NCI-H460 (cell line): Measurements from ENCODE around the gene CACNA1S. TPM values are rescaled to one million over a fixed set of nuclear protein-coding genes. Genes with fewer than 3 reads are reported as not detected.

Experiments
- DNase-seq: peaks from one replicate; pipeline ENCODE4 v3.0.0-alpha.2; 2016; ENCODE audit warnings: low read depth; ENCODE audit errors: extremely low read depth
- total RNA-seq: library from RNA; depleted of rRNA; stranded (reverse); fragments of >200 nt; shearing (Covaris generic); gene quantifications from 2 replicates; pipeline ENCODE4 v1.2.3, GENCODE V29; 2014

The CACNA1S gene
- total RNA-seq, 1 experiment from 2014 or later = not detected

DNA sequence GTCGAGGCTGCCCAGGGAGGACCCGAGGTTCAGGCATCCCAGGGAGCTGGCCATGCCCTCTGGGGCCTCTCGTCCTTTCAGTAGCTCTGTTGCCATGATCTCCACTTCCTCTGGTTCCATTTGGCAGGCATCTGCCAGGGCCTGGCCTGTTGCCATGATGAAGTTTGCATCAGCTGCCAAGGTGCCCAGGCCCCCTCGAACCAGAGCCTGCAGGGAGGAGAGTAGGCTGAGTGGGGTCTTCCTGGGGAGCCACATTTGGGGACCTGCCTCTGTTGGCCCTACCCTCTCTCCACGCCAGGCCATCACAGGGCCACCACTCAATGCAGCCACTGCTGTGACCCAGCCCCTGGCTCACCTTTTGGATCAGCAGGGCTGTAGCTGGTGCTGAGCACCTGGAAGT, 72.3 kb downstream of the CACNA1S start:
- no peak for DNase-seq

DNA sequence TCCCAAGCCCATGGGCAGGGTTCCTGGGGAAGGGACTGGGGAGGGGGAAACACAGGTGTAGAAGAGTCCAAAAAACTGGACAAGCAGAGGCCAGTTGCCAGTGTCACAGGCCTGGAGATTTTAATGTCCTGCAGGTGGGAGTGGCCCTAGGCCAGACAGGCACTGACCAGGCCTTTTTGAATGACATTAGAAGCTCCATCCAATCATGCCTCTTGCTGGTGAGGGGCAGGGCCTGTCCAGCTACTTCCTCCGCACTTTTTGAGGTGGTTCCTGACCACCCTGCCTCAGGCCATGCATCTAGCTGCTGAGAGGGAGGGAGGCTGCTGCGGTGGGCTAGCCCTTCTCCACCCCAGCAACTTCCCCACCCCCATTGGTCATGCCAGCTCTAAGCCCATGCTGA, 72.8 kb downstream of the CACNA1S start:
- DNase-seq = no peak

GRCh38 chr1:201038186-201038876, 73.9 kb downstream of the CACNA1S start:
- no peak for DNase-seq

DNA sequence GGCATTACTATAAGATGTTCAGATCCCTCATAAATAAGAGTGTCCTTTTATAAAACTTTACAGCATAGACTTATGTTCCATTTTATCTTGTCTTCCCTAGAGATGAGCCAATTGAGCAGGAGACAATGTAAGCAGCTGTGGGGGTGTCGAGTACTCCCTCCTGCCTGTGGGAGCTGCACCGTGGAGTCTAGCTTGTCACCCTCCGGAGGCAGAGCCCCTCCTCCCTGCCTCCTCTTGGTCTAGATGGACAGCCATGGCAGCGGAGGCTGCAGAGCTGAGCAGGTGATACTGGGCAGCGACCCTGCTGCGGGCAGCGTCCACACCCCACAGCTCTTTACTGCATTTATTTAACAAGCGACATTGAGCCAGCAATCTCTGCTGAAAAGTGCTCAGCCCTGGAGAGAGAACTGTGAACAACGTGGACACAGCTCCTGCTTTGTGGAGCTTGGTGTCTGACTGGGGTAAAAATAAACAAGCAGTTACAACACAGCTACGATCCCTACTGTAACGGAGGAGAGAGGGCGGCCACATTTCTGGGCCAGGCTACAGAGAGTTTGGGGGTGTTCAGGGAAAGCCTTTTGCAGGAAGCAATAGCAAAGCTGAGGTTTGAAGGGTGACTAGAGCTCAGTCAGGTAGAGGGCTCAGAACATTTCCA, 75.9 kb downstream of the CACNA1S start:
- DNase-seq = no peak

- DNase-seq = no peak
These were observed 77.6 kb downstream of the CACNA1S start for GRCh38 chr1:201034671-201035070.

DNA sequence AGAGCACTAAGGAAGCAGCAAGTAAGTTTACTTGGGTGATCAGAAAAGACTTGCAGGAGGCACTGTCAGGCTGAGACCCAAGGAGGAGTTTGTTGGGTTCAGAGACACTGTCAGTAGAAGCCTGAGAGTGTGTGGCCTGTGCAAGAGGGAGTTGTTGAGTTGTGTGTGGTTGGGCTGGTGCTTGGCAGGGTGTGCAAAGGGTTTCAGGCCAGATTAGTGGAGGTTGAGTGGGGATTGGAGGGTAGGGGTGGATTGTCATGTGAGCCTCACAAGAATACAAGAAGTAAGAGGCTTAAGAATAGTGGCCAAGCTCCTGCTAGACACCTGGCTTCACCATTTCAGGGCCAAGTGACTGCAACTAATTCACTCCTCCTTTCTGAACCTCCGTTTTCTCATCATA, 79.8 kb downstream of the CACNA1S start:
- no peak for DNase-seq

- DNase-seq = no peak
These were observed 83.8 kb downstream of the CACNA1S start for GRCh38 chr1:201028461-201028889.

DNA sequence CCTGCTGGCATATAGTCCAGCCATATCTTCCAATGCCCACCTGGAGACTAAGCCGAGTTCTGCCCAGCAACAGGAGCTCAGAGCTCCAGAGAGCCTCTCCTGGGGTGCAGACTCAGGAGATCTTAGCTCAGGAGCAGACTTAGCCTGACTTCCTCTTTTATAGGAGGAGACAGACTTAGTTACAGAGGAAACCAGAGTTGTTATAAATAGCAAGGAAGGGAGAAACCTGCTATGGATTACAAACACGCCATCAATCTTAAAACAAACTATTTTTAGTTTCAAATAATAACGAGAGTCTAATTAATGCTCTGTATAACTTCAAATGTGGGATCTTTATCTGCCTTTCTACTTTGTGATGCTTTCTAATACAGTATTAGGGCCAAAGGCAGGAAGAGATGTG, 85.4 kb downstream of the CACNA1S start:
- no peak for DNase-seq

DNA sequence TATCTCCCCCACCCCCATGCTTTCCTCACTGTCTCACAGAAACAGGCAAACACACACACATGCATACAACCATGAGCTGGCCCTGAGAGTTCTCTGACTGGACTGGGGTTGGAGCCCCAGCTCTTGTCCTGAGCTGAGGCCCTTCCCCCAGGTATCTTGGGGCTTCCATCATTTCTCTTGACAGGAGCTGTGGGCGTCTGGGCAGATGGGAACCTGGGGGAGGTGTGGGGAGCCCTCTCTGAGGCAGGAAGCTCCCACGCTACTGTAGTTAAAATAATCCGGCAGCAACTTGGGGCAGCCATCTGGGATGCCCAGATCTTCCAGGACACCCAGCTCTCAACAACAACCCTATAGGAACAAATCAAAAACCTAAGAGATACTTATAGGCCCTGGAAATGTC, 86.0 kb downstream of the CACNA1S start:
- no peak for DNase-seq

GRCh38 chr1:201025571-201026002, 86.6 kb downstream of the CACNA1S start:
- DNase-seq = no peak

GRCh38 chr1:201024625-201024998, 87.6 kb downstream of the CACNA1S start:
- no peak for DNase-seq

GRCh38 chr1:201023920-201024624, 88.2 kb downstream of the CACNA1S start:
- no peak for DNase-seq

GRCh38 chr1:201023517-201023902, 88.7 kb downstream of the CACNA1S start, which contains the start of gene KIF21B:
Gene KIF21B (minus strand): TSS chr1:201023714. CDS start chr1:201023383, 331 bp downstream.
- DNase-seq = peak; percentile 52

DNA sequence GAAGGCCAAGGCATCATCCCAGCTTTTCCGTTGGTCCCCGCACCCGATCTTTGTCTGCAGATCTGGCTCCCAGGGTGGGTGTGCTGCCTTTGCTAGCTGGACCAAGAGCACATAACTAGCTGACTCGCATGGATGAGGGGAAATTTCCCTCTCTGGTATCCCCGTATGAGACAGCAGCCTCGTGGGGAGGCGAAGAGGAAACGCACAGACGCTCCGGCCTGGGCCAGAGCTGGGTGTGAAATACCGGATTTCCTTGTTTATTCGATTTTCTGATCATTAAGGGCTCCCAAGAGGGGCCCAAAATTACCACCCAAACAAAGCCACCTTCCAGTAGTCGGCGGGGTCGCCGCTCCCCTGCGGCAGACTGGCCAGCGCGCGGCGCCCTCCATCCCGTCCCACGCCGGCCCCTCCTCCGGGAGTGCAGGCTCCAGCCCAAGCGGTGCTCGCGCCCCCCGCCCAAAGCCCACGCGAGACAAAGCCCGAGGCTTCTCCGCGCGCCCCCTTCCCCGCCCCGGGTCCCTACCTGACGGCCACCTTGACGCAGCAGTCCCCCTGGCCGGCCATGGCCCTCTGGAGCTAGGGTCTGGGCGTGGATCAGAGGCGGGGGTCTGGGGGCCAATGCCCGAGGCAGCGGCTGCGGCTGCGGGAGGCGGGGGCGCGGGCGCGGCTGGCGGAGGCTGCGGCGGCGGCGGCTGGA, 89.3 kb downstream of the CACNA1S start:
- no peak for DNase-seq

DNA sequence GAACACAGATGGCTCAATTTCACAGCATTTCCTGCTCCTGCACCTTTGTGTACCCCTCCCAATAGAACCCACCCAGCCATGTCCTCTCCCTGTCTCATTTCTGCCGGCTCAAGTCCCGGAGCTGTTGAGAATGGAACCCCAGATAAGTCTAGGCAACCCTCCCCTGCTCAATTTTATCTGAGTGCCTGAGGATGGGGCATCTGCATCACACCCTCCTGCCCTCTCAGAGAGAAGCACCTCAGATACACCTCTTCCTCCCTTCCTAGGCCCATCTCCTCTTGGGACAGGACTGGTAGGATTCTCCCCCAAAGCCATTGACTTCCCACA, 89.8 kb downstream of the CACNA1S start:
- DNase-seq = no peak

DNA sequence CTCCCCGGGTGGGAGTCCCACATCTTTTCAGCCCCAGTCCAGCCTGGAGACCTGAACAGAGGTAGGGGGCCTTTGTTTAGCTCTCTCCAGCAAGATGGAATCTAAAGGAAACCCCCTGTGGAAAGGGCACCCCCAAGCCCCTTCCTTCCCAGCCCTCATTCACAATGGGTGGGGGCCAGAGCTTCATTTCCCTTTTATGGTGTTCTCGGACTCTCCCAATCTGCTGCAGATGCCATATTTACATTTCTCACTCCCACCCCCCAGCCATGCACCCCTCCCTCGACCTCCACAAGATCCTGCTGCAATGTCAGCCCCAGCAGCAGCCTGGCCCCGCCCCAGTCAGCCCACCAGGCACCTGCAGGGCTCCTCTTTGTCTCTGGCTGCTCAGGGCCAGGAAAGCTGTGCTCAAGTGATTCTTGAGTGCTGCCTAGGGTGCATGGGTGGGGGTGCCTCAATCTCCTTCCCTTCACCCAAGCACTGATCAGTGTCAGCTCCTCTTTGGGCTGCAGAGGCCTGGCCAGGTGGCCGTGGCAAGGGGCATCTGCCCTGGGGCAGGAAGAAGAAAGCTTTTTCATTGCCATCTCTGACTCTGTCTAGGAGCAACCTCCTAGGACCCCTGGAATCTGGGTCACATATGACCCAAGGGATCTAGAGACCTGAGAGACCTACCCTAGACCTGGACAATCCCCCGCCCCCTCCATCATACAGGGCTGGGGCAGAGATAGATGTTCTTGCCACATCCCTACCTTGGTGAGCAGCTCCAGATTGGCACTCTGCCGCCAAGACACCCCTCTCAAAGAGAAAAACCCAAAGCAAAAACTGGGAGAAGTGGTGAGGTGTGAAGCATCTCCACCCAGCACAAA, 90.4 kb downstream of the CACNA1S start:
- DNase-seq = no peak

- DNase-seq = no peak
These were observed 91.3 kb downstream of the CACNA1S start for GRCh38 chr1:201020721-201021629.

DNA sequence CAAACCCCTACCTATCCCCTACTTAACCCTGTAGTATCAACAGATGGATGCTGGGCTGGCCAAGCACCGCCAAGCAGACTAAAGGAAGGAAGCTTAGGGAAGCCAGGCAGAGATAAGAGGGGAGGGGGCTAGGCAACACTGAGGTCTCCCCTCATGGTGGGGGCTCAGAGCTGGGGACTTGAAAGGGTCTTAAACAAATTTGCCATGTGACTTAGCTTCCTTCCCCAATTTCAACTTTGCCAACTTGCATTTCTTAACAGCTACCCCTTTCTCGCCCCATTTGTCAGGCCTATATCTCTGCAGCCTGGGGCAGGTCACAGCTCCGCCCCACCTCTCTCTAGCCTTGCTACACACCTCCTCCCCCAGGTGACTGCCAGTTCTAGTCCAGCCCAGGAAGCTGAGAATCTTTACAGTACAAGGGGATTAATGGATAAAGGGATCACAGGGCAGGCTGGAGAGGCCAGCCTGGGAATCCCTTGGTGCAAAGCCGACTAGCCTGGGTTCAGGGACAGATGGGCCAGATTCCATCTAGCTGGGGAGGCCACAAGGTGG, 92.1 kb downstream of the CACNA1S start:
- DNase-seq = no peak
